K562 (cell line): Measurements from ENCODE around the gene MATN4. TPM values are rescaled to one million over a fixed set of nuclear protein-coding genes. Genes with fewer than 3 reads are reported as not detected.

ENCODE experiments used
- CBX3 ChIP-seq, 2 experiments: IDR thresholded peaks; 1 replicate in 1 of 2; 2 replicates in 1 of 2; pipeline ENCODE4 v1.6.1; 2012; ENCODE audit warnings: inconsistent platforms in 2 of 2, low read length in 2 of 2, borderline replicate concordance in 1 of 2, control low read depth in 1 of 2
- CHD4 ChIP-seq: fragments of 200-600 bp; sonication (generic); IDR thresholded peaks from 3 replicates; pipeline ENCODE4 v1.6.1; 2012; ENCODE audit warnings: low read depth, mild to moderate bottlenecking, mixed read lengths, low read length, inconsistent platforms; ENCODE audit not compliant: insufficient read depth, insufficient replicate concordance, poor library complexity, severe bottlenecking
- FOXM1 ChIP-seq, 2 experiments: fragments of 450-650 bp in 1 of 2; sonication (generic) in 1 of 2; formaldehyde crosslinking in 1 of 2; IDR thresholded peaks; 2 replicates each; pipeline versions ENCODE4 v1.6.1 to v1.9.0; 2017 to 2022; ENCODE audit warnings: low read depth in 2 of 2, mild to moderate bottlenecking in 2 of 2, missing genetic modification reagents in 1 of 2, moderate library complexity in 1 of 2
- GATA2 ChIP-seq: sonication (generic); formaldehyde crosslinking; IDR thresholded peaks from 2 replicates; pipeline ENCODE4 v1.4.0; 2020; ENCODE audit warnings: mild to moderate bottlenecking, missing genetic modification reagents
- LARP7 ChIP-seq: fragments of 450-650 bp; IDR thresholded peaks from 2 replicates; pipeline ENCODE4 v1.6.1; 2016
- MXD1 ChIP-seq: fragments of 250-450 bp; sonication (Bioruptor Pico); IDR thresholded peaks from 2 replicates; pipeline ENCODE4 v1.8.0; 2021; ENCODE audit warnings: borderline replicate concordance, mild to moderate bottlenecking, moderate library complexity; ENCODE audit not compliant: poor library complexity, severe bottlenecking
- NCOA4 ChIP-seq: fragments of 450-650 bp; IDR thresholded peaks from 2 replicates; pipeline ENCODE4 v1.6.1; 2018; ENCODE audit warnings: mild to moderate bottlenecking; ENCODE audit not compliant: partially characterized antibody
- NELFE ChIP-seq: IDR thresholded peaks from 2 replicates; pipeline ENCODE4 v1.6.1; 2011; ENCODE audit warnings: mild to moderate bottlenecking; ENCODE audit not compliant: insufficient read depth, insufficient read length
- NR2F6 ChIP-seq: fragments of 450-650 bp; formaldehyde crosslinking; IDR thresholded peaks from 2 replicates; pipeline ENCODE4 v1.4.0; 2020; ENCODE audit warnings: mild to moderate bottlenecking
- NRF1 ChIP-seq, 2 experiments: fragments of 450-650 bp; IDR thresholded peaks in 1 of 2; conservative IDR thresholded peaks in 1 of 2; 2 replicates each; pipeline ENCODE4 v1.6.1; 2014; ENCODE audit warnings: mild to moderate bottlenecking in 2 of 2
- PBX2 ChIP-seq, 2 experiments: IDR thresholded peaks in 1 of 2; conservative IDR thresholded peaks in 1 of 2; 2 replicates each; pipeline ENCODE4 v1.6.1; 2016; ENCODE audit warnings: low read depth in 2 of 2, mild to moderate bottlenecking in 1 of 2, missing compliant biosample characterization in 1 of 2, missing genetic modification characterization in 1 of 2, moderate library complexity in 1 of 2
- RBM15 ChIP-seq: fragments of 200-400 bp; formaldehyde crosslinking; IDR thresholded peaks from 2 replicates; pipeline ENCODE4 v1.6.1; 2018; ENCODE audit warnings: mild to moderate bottlenecking, low read length, moderate library complexity; ENCODE audit not compliant: insufficient read depth
- RBM17 ChIP-seq: fragments of 200-400 bp; formaldehyde crosslinking; IDR thresholded peaks from 2 replicates; pipeline ENCODE4 v1.6.1; 2017; ENCODE audit warnings: low read depth, mild to moderate bottlenecking, low read length, borderline replicate concordance
- SUPT5H ChIP-seq: fragments of 450-650 bp; IDR thresholded peaks from 2 replicates; pipeline ENCODE4 v1.6.1; 2016
- ZNF407 ChIP-seq: fragments of 450-650 bp; IDR thresholded peaks from 2 replicates; pipeline ENCODE4 v1.6.1; 2016; ENCODE audit warnings: low read depth
- ZNF586 ChIP-seq: fragments of 450-650 bp; formaldehyde crosslinking; conservative IDR thresholded peaks from 2 replicates; pipeline ENCODE4 v1.4.0; 2020; ENCODE audit warnings: mild to moderate bottlenecking, moderate library complexity
- polyA plus RNA-seq, 8 experiments: library from polyadenylated mRNA; depleted of rRNA in 4 of 8; stranded (reverse) in 5 of 8; unstranded in 3 of 8; fragments of >200 nt; fragmentation: Nextera tagmentation in 2 of 8; fragmentation: Illumina TruSeq in 1 of 8; extraction: Ambion mirVana in 2 of 8; extraction: Trizol in 1 of 8; gene quantifications; 2 replicates each; pipeline versions ENCODE4 v1.2.1 to v1.2.3, GENCODE V29; 2011 to 2014; ENCODE audit warnings: inconsistent platforms in 1 of 8, missing spikeins in 1 of 8
- total RNA-seq, 7 experiments: library from RNA; depleted of rRNA in 6 of 7; stranded (reverse); fragments of >200 nt in 6 of 7; fragmentation: Illumina TruSeq in 2 of 7; extraction: Trizol in 2 of 7; gene quantifications; 2 replicates each; pipeline versions ENCODE4 v1.2.1 to v1.2.3, GENCODE V29; 2011 to 2021; ENCODE audit warnings: low replicate concordance in 1 of 7

MATN4 gene
- total and polyA plus RNA-seq, 9 of the 15 experiments (the other 6 are each of a cell fraction or from before 2014, with no cell fraction given), result 0.09 TPM; not detected in 8

- TF ChIP-seq PBX2 (CRISPR knock-in tag; IDR thresholded peaks at IDR 0.05; ENCODE audit: low read depth), result peak; percentile 76
- TF ChIP-seq PBX2 (tag; conservative IDR thresholded peaks at IDR 0.05; ENCODE audit: low read depth), result peak; percentile 95
- TF ChIP-seq RBM17, result no peak
- TF ChIP-seq ZNF407, result no peak
- no peak for TF ChIP-seq SUPT5H
- TF ChIP-seq CHD4, result no peak
- no peak for TF ChIP-seq NELFE
- no peak for TF ChIP-seq RBM15
- no peak for TF ChIP-seq CBX3 (IDR thresholded peaks at IDR 0.05; ENCODE audit: borderline replicate concordance in 1 of 2, low read length in 2 of 2)
- TF ChIP-seq NCOA4, result no peak
- TF ChIP-seq FOXM1 (IDR thresholded peaks at IDR 0.05; ENCODE audit: low read depth), result no peak
- TF ChIP-seq FOXM1 (CRISPR knock-in tag; IDR thresholded peaks at IDR 0.05; ENCODE audit: low read depth), result no peak
- TF ChIP-seq GATA2 (CRISPR knock-in tag), result no peak
- TF ChIP-seq NRF1 (conservative IDR thresholded peaks at IDR 0.05 in 1 of 2, IDR thresholded peaks at IDR 0.05 in 1 of 2), result 0 out of 4 replicates have a peak, but pooled peaks of 1 of the 2 experiments have one; percentile 18
- no peak for TF ChIP-seq NR2F6
- TF ChIP-seq MXD1 (CRISPR knock-in tag), result no peak
- no peak for TF ChIP-seq ZNF586 (CRISPR knock-in tag)
- TF ChIP-seq LARP7, result no peak
Observed at GRCh38 chr20:45322952-45323383, 14.9 kb upstream of the MATN4 start (continued).
